ENCODE measurements around the gene SQSTM1.

The SQSTM1 gene

GRCh38 chr5:179840766-179841165 is 20.1 kb downstream of the SQSTM1 start:
- in situ Hi-C loops (cut with MboI; ENCODE audit: low sequenced_read_pairs) = no loop called here

DNA sequence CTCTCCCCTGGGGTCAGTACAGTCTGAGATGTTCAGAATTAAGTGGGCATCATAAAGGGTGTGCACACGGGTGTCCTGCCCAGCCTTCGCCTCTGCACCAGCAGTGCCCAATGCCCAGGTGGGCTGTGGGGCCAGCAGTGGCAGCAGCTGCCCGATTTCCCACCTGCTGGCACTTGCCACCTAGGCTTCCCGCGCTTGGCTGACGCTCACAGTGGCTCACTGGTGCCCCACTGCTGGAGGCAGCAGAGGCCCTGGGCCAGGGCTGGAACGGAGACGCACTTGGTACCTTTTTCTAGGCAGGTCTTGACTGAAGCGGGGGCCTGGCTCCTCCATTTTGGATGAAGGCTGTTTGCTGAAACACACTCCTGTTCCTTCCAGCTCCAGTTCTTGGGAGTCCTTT is 20.9 kb downstream of the SQSTM1 start:
- in situ Hi-C loops (cut with MboI; ENCODE audit: low sequenced_read_pairs) = no loop called here

DNA sequence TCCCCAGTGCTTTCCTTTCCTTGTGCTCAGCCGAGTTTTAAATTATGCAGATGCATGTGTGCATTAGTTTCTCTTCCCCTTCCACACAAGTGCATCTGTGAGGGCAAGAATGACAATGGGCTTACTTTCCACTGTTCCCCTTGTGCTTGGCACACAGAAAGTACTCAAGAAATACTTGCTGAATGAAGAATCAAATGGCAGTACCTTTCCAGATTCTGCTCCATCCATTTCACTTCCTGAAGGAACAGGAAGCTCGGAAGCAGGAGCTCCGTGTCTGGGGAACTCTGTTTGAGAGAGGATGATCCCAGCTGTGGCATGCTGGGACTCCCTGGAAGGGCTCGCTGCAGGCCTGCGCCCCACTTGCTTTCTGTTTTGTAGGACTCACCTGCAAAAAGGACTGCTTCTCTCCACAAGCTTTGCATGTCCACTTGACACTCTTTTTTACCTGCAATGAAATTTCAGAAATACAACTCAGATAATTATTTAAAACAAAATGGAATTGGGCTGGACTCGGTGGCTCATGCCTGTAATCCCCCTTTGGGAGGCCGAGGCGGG is 32.4 kb downstream of the SQSTM1 start:
- in situ Hi-C loops (cut with MboI; ENCODE audit: low sequenced_read_pairs) = no loop called here

DNA sequence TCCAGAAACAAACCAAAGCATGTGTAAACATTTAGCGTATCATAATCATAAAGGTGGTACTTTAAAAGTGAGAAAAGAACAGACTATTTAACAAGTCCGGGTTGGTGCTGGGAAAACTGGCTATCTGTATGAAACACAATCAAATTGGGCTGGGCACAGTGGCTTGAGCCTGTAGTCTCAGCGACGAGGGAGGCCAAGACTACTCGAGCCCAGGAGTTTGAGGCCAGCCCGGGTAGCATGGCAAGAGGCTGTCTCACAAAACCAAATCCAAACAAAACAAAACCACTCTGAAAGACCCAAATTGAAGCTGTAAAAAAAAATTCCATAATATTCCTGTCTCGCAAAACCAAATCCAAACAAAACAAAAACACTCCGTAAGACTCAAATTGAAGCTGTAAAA is 33.7 kb downstream of the SQSTM1 start:
- in situ Hi-C loops (cut with MboI; ENCODE audit: low sequenced_read_pairs) = no loop called here

- in situ Hi-C loops (cut with MboI; ENCODE audit: low sequenced_read_pairs) = no loop called here
Observed at GRCh38 chr5:179858241-179858585, 37.5 kb downstream of the SQSTM1 start.

GRCh38 chr5:179858586-179859427 is 38.1 kb downstream of the SQSTM1 start, which contains the start of gene MRNIP:
MRNIP (minus strand) TSS chr5:179858817; CDS start chr5:179858796, 21 bp downstream.
- in situ Hi-C loops (cut with MboI; ENCODE audit: low sequenced_read_pairs) = no loop called here

DNA sequence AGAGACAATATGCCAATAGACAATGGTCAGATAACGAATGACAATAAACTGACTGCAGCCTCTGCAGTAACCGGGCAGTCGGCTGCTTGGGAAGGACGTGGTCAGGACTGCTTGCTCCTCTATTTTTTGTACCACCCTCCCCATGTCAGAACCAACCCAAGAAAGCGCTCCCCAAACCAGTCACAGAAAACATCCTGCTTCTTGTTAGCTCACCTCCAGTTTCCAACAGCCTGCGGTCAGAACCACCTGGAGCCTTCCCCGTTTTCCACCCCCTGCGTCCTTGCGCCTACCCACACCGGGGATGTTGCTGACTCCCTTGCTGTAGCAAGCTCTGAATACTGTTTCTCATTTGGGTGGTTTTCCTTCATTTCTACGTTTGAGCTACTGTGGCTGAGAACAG is 39.6 kb downstream of the SQSTM1 start:
- in situ Hi-C loops (cut with MboI; ENCODE audit: low sequenced_read_pairs) = no loop called here

DNA sequence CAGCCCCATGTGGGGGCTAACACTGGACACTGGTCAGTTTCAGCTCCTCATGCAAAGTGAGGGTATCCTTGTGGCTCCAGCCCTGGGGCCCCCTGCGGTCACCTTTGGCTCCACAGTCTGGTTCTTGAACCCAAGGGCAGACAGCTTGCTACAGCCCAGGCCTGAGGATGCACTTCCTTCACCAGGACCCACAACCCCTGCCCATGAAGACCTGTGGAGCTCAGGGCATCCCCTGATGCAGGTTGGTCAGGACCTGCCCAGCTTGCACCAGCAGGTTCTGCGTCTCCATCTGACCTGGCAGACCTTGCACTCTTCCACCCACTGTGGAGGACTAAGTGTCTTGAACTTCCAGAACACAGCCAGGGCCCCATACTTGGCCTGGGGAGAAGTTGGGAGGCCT is 41.6 kb downstream of the SQSTM1 start:
- in situ Hi-C loops (cut with MboI; ENCODE audit: low sequenced_read_pairs) = no loop called here

- in situ Hi-C loops (cut with MboI; ENCODE audit: low sequenced_read_pairs) = no loop called here
Observed at GRCh38 chr5:179862891-179863290, 42.2 kb downstream of the SQSTM1 start.

DNA sequence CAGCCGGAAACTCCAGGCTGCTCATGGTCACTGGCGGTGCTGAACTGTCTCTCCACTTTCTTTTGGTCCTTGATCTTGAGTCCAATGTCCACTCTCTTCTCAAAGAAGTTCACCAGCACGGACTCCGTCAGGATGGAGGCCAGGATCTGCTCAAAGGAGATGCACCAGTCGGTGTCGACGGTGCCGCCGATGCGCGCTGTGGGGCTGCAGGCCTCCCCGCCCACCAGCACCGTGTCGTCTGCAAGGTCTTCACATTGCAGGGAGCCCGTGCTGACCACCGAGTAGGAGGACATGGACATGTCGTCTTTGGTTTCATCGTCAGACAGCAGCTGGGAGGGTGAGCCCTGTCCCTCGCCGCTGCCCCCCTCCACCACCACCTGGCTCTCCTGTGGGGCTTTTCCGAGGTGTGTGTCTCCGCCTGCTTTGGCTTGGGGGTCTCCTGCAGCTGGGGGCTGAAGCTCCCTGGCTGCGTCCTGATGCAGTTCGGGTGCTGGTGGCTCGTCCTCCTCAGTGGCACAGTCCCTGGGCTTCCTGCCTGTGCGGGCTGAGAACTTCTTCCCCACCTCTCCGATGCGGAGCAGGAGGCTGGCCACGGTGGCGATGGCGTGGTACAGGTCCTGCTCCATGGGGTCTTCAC is 42.9 kb downstream of the SQSTM1 start:
- in situ Hi-C loops (cut with MboI; ENCODE audit: low sequenced_read_pairs) = no loop called here

DNA sequence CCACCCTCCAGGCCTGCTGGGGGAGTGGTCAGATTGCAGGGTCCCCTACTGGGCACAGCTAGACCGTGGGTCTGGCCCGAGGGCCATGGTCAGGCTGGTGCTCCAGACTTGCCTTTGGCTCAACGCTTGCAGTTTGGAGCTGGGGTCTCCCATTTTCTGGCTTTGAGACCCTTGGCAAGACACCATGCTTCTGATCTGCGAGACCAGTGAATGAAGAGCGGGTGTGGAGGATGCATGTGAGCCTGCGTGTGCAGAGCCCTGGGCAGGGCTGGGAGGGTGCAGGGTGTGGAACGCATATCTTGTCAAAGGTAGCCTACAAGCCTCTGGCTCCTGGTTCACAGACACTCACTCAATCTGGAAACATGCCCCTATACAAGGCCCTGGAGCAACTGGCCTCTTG is 44.0 kb downstream of the SQSTM1 start:
- in situ Hi-C loops (cut with MboI; ENCODE audit: low sequenced_read_pairs) = no loop called here

- in situ Hi-C loops (cut with MboI; ENCODE audit: low sequenced_read_pairs) = no loop called here
Observed at GRCh38 chr5:179865491-179866240, 45.0 kb downstream of the SQSTM1 start.

DNA sequence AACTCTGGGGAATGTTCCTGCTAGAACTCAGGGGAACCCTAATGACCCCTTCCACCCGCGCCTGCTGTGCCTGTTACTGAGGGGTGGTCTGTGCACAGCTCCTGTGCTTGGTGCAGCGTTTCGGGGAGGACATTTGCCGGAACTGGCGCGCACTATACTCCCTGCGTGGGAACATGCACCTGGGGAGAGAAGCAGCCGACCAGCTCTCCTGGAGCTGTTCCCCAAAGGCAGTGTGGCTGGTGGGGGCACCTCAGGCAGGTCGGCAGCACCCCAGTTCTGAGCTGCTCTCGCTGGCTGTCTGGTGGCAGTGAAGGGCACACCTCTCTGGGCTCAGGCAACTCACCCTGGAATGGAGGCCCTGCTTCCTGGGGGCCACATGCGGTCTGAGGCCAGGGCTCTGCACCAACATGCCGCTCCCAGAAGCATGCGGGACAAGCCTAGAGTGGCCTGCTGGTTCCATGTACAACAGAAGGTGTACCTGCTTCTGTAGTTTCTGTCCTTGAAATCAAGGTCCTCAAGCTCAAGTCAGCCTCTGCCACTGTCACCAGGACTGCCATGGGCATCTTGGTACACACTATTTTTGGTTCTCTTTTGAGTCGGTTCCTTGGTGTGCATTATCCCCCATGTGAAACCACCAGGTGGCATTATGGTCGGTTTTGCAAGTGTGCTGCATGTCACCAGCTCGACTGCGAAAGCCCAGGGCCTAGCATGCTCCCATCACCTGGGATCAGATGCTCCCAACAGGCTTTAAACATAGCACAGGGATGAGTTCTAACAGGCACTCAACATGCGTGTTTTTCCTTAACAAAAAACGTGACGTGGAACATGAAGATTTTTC is 45.8 kb downstream of the SQSTM1 start:
- in situ Hi-C loops (cut with MboI; ENCODE audit: low sequenced_read_pairs) = no loop called here

DNA sequence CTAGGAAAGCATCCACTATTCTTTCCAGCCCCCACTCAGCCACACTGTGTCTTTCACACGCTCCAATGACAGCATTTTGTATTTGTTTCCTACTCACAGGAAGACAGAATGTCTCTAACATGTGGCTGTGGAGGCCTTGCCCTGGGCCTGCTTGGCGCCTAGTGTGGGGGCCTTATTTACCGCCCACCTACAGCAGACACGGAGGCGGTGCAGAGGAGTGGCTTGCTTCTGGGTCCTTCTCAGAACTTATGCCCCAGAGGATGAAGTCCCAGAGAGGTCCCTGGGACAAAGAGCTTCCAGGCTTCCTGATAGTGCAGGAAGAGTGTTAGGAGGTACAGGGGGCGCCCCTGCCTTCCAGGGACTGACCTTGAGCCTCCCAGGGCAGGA is 46.4 kb downstream of the SQSTM1 start:
- in situ Hi-C loops (cut with MboI; ENCODE audit: low sequenced_read_pairs) = no loop called here

GRCh38 chr5:179867476-179867875 is 46.8 kb downstream of the SQSTM1 start:
- in situ Hi-C loops (cut with MboI; ENCODE audit: low sequenced_read_pairs) = no loop called here

DNA sequence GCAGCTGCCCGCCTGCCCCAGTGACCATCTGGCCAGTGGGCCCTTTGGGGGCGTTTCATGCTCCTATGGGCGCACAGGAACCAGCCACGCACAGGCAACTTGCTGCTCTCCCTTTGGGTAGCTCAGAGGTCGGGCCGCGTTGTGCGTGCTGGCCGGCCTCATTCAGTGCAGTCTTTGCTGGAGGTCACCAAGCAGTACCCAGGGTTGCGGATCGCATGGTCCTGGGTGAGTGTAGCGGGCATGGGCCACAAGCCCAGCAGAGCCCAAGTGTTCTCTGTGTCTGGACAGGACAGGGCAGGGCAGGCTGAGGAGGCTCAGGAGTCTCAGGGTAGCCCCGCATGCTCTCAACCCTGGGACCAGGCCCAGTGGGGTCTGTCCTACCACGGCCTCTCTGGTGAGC is 47.8 kb downstream of the SQSTM1 start:
- in situ Hi-C loops (cut with MboI; ENCODE audit: low sequenced_read_pairs) = no loop called here

DNA sequence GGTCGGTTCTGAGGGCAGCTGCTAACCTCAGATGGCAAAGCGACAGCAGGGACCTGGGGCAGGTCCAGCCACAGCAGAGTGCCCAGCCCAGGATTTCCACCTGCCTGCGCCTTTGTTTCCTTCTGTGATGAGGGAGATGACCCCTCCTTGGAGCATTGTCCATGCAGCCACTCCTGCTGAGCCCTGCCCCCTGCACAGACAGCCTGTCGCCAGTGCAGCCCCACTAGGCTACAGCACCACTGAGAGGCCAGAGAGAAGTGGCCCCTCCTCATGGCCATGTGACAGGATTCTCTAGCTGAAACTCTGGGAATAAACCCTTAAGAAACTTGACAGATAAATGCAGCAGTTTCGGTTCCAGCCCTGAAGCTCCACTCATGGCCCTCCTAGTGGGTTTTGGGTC is 48.4 kb downstream of the SQSTM1 start:
- in situ Hi-C loops (cut with MboI; ENCODE audit: low sequenced_read_pairs) = no loop called here

DNA sequence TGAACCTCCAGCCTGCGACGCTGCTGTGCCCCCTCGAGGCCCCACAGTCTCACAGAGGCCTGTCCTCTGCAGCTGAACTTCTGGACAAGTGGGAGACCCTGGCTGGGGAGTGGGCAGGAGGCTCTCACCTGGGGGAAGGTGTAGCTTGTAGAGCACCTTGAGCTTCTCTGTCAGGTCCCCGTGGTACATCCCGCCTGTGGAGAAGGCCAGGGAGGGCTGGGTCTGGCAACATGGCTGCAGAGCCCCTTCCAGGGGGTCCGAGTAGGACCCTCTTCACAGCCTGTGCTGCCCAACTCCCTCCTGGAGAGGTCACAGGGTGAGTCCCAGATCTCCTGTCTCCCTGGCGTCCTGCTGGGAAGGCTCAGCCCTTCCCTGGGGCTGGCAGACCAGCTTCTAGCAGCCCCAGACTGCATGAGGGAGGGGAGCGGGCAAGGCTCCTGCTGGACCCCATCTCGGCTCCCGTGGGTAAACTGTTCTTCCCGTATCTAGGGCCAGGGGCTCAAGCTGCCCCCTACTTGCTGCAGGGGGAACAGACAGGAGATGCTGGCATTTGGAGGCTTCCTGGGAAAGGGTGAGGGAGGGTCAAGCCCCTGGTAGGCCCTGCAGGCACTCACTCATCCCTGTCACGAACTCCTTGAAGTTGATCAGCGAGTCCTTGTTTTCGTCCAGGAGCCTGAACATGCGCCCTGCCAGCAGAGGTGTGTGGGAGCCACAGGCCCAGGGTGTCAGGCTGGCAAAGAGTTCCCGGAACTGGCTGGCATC is 49.1 kb downstream of the SQSTM1 start:
- in situ Hi-C loops (cut with MboI; ENCODE audit: low sequenced_read_pairs) = no loop called here

DNA sequence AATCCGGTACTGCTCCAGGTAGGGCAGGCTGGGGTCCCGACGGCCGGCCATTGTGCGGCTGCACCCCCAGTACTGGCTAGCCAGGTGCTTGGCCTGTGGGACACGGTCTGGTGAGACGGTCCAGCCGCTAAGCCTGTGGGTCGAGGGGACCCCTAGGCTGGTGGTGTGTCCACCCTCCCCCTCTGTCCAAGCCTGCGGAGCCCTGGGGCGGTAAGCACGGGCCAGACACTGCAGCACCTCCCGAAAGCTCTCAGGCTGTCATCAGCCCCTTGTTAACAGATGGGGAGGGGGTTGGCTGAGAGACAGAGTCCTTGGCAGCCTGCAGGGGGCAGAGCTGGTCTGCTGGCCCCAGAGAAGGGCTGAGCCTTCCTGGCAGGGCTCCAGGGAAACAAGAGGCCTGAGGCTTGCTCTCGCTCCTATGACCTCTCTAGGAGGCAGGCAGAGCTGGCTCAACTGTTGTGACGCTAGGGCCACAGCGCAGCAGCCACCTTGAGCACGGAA is 49.7 kb downstream of the SQSTM1 start:
- in situ Hi-C loops (cut with MboI; ENCODE audit: low sequenced_read_pairs) = no loop called here

- in situ Hi-C loops (cut with MboI; ENCODE audit: low sequenced_read_pairs) = no loop called here
Observed at GRCh38 chr5:179870952-179871351, 50.2 kb downstream of the SQSTM1 start.
